Tibial nerve (tissue), 3 donors: Measurements from ENCODE around the gene MPPED1.

Experiments
- POLR2A ChIP-seq, 2 donors: fragments of 450-650 bp; IDR thresholded peaks; one replicate each; pipeline ENCODE4 v1.6.1; 2017; ENCODE audit warnings: antibody characterized with exemption in 2 of 2, mild to moderate bottlenecking in 2 of 2, moderate library complexity in 2 of 2
- TF ChIP-seq, protein P1 (sequence below), 5 experiments: fragments of 200-600 bp in 3 of 5; fragments of 450-650 bp in 2 of 5; sonication (generic) in 3 of 5; IDR thresholded peaks; one replicate each; pipeline ENCODE4 v1.5.1; 2016 to 2019; ENCODE audit warnings: antibody characterized with exemption in 5 of 5, mild to moderate bottlenecking in 3 of 5, moderate library complexity in 2 of 5

- TF ChIP-seq, protein P1, sequence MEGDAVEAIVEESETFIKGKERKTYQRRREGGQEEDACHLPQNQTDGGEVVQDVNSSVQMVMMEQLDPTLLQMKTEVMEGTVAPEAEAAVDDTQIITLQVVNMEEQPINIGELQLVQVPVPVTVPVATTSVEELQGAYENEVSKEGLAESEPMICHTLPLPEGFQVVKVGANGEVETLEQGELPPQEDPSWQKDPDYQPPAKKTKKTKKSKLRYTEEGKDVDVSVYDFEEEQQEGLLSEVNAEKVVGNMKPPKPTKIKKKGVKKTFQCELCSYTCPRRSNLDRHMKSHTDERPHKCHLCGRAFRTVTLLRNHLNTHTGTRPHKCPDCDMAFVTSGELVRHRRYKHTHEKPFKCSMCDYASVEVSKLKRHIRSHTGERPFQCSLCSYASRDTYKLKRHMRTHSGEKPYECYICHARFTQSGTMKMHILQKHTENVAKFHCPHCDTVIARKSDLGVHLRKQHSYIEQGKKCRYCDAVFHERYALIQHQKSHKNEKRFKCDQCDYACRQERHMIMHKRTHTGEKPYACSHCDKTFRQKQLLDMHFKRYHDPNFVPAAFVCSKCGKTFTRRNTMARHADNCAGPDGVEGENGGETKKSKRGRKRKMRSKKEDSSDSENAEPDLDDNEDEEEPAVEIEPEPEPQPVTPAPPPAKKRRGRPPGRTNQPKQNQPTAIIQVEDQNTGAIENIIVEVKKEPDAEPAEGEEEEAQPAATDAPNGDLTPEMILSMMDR (IDR thresholded peaks at IDR 0.05): no peak
- no peak for TF ChIP-seq POLR2A (IDR thresholded peaks at IDR 0.05)
Measured at GRCh38 chr22:43434275-43434927, 22.6 kb downstream of the MPPED1 start.
